Ovary (tissue), 9 donors: Measurements from ENCODE around the gene NRSN2. TPM values are rescaled to one million over a fixed set of nuclear protein-coding genes. Genes with fewer than 3 reads are reported as not detected.
"Not testable (repeated sequence)": the region's sequence is repeated elsewhere in the genome, so short reads cannot be mapped to it uniquely, and the experiment has no call there.

ENCODE experiments used
- DNase-seq, 5 donors: peaks; one replicate each; pipeline ENCODE4 v3.0.0-alpha.2; 2019 to 2020
- H3K27ac ChIP-seq, 2 donors: fragments of 200-600 bp; one replicate each; pipeline versions ENCODE4 v1.5.1 to v1.8.0; 2019 to 2022
- H3K27me3 ChIP-seq: fragments of 200-600 bp; one replicate; pipeline ENCODE4 v1.8.0; 2022
- H3K36me3 ChIP-seq: fragments of 200-600 bp; sonication (generic); one replicate; pipeline ENCODE4 v1.5.1; 2019
- H3K4me1 ChIP-seq: one replicate; pipeline ENCODE4 v1.8.1; 2013; ENCODE audit warnings: mild to moderate bottlenecking, moderate library complexity; ENCODE audit not compliant: insufficient read depth
- H3K4me3 ChIP-seq: fragments of 200-600 bp; sonication (generic); one replicate; pipeline ENCODE4 v1.5.1; 2017
- H3K9me3 ChIP-seq, 2 donors: fragments of 200-600 bp in 1 of 2; sonication (generic) in 1 of 2; one replicate each; pipeline versions ENCODE4 v1.5.1 to v1.8.1; 2013 to 2019; ENCODE audit warnings: mild to moderate bottlenecking in 1 of 2, moderate library complexity in 1 of 2
- CTCF ChIP-seq, 3 donors: fragments of 450-650 bp in 2 of 3; fragments of 200-600 bp in 1 of 3; IDR thresholded peaks; one replicate each; pipeline versions ENCODE4 v1.5.1 to v1.8.0; 2016 to 2022; ENCODE audit warnings: antibody characterized with exemption in 3 of 3, mild to moderate bottlenecking in 1 of 3
- EP300 ChIP-seq: sonication (generic); formaldehyde crosslinking; IDR thresholded peaks from one replicate; pipeline ENCODE4 v1.6.1; 2017; ENCODE audit warnings: antibody characterized with exemption
- POLR2A ChIP-seq: fragments of 450-650 bp; IDR thresholded peaks from one replicate; pipeline ENCODE4 v1.6.1; 2017; ENCODE audit warnings: antibody characterized with exemption, mild to moderate bottlenecking, moderate library complexity
- WGBS, 3 donors: extraction: QIAGEN DNeasy Blood & Tissue Kit in 1 of 3; methylation state at CpG; one replicate each; pipeline versions ENCODE4 v1.1.5 to v1.1.7; 2013 to 2017; 5-methylcytosine and 5-hydroxymethylcytosine counted together
- intact Hi-C, 4 donors: fragments of 100-400 bp; cut with DNase I; formaldehyde crosslinking; loops; one replicate each; pipeline versions ENCODE4 v1.11.0 to v1.15.1; 2022 to 2023
- polyA plus RNA-seq, 2 donors: library from polyadenylated mRNA; stranded (reverse); fragments of 200-250 nt in 1 of 2; fragments of 350-450 nt in 1 of 2; fragmentation: Illumina TruSeq in 1 of 2; extraction: RNeasy Lipid Tissue Mini Kit (QIAGEN cat#74804) in 1 of 2; gene quantifications; one replicate each; pipeline ENCODE4 v1.2.3, GENCODE V29; 2013 to 2014
- total RNA-seq, 7 donors: library from RNA; depleted of rRNA in 2 of 7; stranded (reverse); fragments of >200 nt in 2 of 7; fragmentation: NEBNext Ultra II Directional in 3 of 7; extraction: Animal tissue kit (Norgen Biotek cat#: 25700) in 3 of 7; gene quantifications; one replicate each; pipeline versions ENCODE4 v1.1.0 to v1.2.4, GENCODE V29; 2016 to 2023
- donor health status: DM: no; HTN: no; CAD: no; lungs with moderate emphysema.
- donor health status: DM: no; HTN: no; CAD: no.
- donor health status: Bipolar disorder and iron deficiency.
- donor health status: DM: yes; HTN: yes; CAD: no.
- donor health status: DM: no; HTN: no; CAD: no.
- donor health status: DM: yes; HTN: yes; CAD: no.

Gene NRSN2
- total and polyA plus RNA-seq, 9 donors: 20.5 to 77.9 (median 43.2) TPM

- peaks cover 5% of the 10 kb centered on the region for H3K4me1 ChIP-seq
- no peak for DNase-seq
- TF ChIP-seq EP300 (no peak), CTCF (IDR thresholded peaks at IDR 0.05) (no peak), POLR2A (no peak)
- WGBS, 3 donors: 37 to 40% (median 40%) methylated on average over 7 of the region's 7 CpGs
- no peak overlapping the region for H3K4me3 ChIP-seq
- no peaks in the 10 kb centered on the region for H3K9me3 ChIP-seq
- no peaks in the 10 kb centered on the region for H3K36me3 ChIP-seq
- H3K27ac ChIP-seq: peak overlapping the region in 1 of 2 donors; percentile 97
- H3K27me3 ChIP-seq: no peaks in the 10 kb centered on the region
- intact Hi-C loops: loop anchor here in 1 of 4 donors (10.0 kb wide), 1 partner anchor 1056 kb away; no protein-coding TSS in a partner anchor
These were observed 17.8 kb upstream of the NRSN2 start for GRCh38 chr20:328975-329695.

GRCh38 chr20:329851-330232 is 17.1 kb upstream of the NRSN2 start:
- WGBS, 3 donors: 80 to 87% (median 87%) methylated on average over 4 of the region's 4 CpGs
- no peak for DNase-seq
- Histone ChIP-seq H3K4me1 (peaks cover 5% of the 10 kb centered on the region), H3K27me3 (no peaks in the 10 kb centered on the region), H3K36me3 (no peaks in the 10 kb centered on the region), H3K4me3 (no peak overlapping the region), H3K27ac (no peak overlapping the region), H3K9me3 (no peaks in the 10 kb centered on the region)
- intact Hi-C loops: loop anchor here in 3 of 4 donors (10.0 kb wide), 3 partner anchors 45 to 1055 kb away; no protein-coding TSS in a partner anchor
- TF ChIP-seq CTCF (IDR thresholded peaks at IDR 0.05) (no peak), POLR2A (no peak), EP300 (no peak)

GRCh38 chr20:330233-331149 is 16.4 kb upstream of the NRSN2 start:
- H3K9me3 ChIP-seq: no peaks in the 10 kb centered on the region
- no peak overlapping the region for H3K4me3 ChIP-seq
- H3K27me3 ChIP-seq: no peaks in the 10 kb centered on the region
- H3K36me3 ChIP-seq: no peaks in the 10 kb centered on the region
- H3K4me1 ChIP-seq: peaks cover 5% of the 10 kb centered on the region
- no peak overlapping the region for H3K27ac ChIP-seq
- peak; percentile 60 to 82 (median 66) for TF ChIP-seq CTCF (IDR thresholded peaks at IDR 0.05)
- no peak for TF ChIP-seq POLR2A
- peak; percentile 53 to 71 (median 56) for DNase-seq
- WGBS, 3 donors: 45 to 47% (median 45%) methylated on average over 16 of the region's 16 CpGs
- intact Hi-C loops: loop anchor here in 2 of 4 donors (10.0 kb wide), 2 partner anchors 46 to 66 kb away; no protein-coding TSS in a partner anchor

- Histone ChIP-seq H3K4me1 (no peaks in the 10 kb centered on the region), H3K27ac (no peak overlapping the region), H3K36me3 (no peaks in the 10 kb centered on the region), H3K27me3 (no peaks in the 10 kb centered on the region), H3K4me3 (no peak overlapping the region), H3K9me3 (no peaks in the 10 kb centered on the region)
- WGBS, 3 donors: 89 to 95% (median 94%) methylated on average over 8 of the region's 8 CpGs
- TF ChIP-seq POLR2A (no peak), EP300 (no peak), CTCF (IDR thresholded peaks at IDR 0.05) (no peak)
- DNase-seq: no peak
- intact Hi-C loops: loop anchor here in 2 of 4 donors (10.0 kb wide), 2 partner anchors 50 to 70 kb away; no protein-coding TSS in a partner anchor
These were observed 12.3 kb upstream of the NRSN2 start for GRCh38 chr20:334578-334977.

- intact Hi-C loops: loop anchor here in 2 of 4 donors (10.0 kb wide), 2 partner anchors 51 to 71 kb away; no protein-coding TSS in a partner anchor
These were observed 10.9 kb upstream of the NRSN2 start for GRCh38 chr20:336040-336439.

More at GRCh38 chr20:336040-336439, 10.9 kb upstream of the NRSN2 start:
- H3K27ac ChIP-seq, H3K27me3 ChIP-seq, DNase-seq, H3K36me3 ChIP-seq, H3K9me3 ChIP-seq, H3K4me3 ChIP-seq, H3K4me1 ChIP-seq: not testable (repeated sequence)
- 82 to 97% (median 95%) methylated on average over 1 of the region's 1 CpG for whole genome bisulfite sequencing, 3 donors
